Type B pancreatic cell (in vitro differentiated cells): ENCODE data around the gene HPSE2. TPM values are rescaled to one million over a fixed set of nuclear protein-coding genes. Genes with fewer than 3 reads are reported as not detected.

Experiments
- DNase-seq: peaks from one replicate; pipeline ENCODE4 v3.0.0; 2021; ENCODE audit warnings: mixed read lengths; ENCODE audit not compliant: unreplicated experiment; ENCODE audit errors: extremely low spot score
- H3K27ac Mint-ChIP-seq: 2 replicates; pipeline ENCODE4 v1.8.0; 2021; ENCODE audit warnings: mild to moderate bottlenecking, mixed read lengths
- H3K27me3 Mint-ChIP-seq: 2 replicates; pipeline ENCODE4 v1.8.0; 2021; ENCODE audit warnings: mixed read lengths
- H3K36me3 Mint-ChIP-seq: 2 replicates; pipeline ENCODE4 v1.8.0; 2021; ENCODE audit warnings: mixed read lengths
- H3K4me1 Mint-ChIP-seq: one replicate; pipeline ENCODE4 v1.8.0; 2021; ENCODE audit warnings: mixed read lengths; ENCODE audit not compliant: unreplicated experiment
- H3K4me3 Mint-ChIP-seq: 2 replicates; pipeline ENCODE4 v1.8.0; 2021; ENCODE audit warnings: mild to moderate bottlenecking, mixed read lengths
- H3K9me3 Mint-ChIP-seq: 2 replicates; pipeline ENCODE4 v1.8.0; 2021; ENCODE audit warnings: mixed read lengths
- total RNA-seq: library from RNA; stranded (reverse); gene quantifications from 2 replicates; pipeline ENCODE4 v1.2.1, GENCODE V29; 2021; ENCODE audit warnings: low replicate concordance
- TF ChIP-seq, protein P1 (sequence below): fragments of 200-600 bp; sonication (generic); conservative IDR thresholded peaks from 2 replicates; pipeline ENCODE4 v1.5.0; 2021; ENCODE audit warnings: antibody characterized with exemption, mild to moderate bottlenecking

The HPSE2 gene
- total RNA-seq, 1 donor from 2014 or later, result 19.8 TPM

DNA sequence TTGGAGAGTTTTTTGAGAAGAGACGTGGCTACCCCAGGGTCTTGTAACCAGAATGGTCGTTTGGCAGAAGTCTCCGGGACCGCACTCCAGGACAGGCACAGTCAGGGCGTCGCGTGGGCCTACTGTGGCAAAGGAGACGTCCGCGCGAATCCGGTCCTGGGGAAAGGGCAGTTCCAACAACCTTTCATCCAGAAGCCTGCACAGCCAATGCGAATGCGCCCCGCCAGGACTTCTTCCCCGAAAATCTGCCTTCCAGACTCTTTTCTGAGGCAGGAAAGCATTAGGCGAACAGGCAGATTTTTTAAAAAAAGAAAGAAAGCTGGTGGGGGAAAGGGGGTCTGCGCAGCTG, 2.0 kb downstream of the HPSE2 start:
- peak overlapping the region; percentile 63 for H3K27ac Mint-ChIP-seq
- peaks cover 94% of the 10 kb centered on the region for H3K27me3 Mint-ChIP-seq
- no peak for DNase-seq
- peak overlapping the region; percentile 82 for H3K4me3 Mint-ChIP-seq
- peaks cover 17% of the 10 kb centered on the region for H3K4me1 Mint-ChIP-seq
- H3K36me3 Mint-ChIP-seq, result peaks cover 3% of the 10 kb centered on the region
- TF ChIP-seq, protein P1, sequence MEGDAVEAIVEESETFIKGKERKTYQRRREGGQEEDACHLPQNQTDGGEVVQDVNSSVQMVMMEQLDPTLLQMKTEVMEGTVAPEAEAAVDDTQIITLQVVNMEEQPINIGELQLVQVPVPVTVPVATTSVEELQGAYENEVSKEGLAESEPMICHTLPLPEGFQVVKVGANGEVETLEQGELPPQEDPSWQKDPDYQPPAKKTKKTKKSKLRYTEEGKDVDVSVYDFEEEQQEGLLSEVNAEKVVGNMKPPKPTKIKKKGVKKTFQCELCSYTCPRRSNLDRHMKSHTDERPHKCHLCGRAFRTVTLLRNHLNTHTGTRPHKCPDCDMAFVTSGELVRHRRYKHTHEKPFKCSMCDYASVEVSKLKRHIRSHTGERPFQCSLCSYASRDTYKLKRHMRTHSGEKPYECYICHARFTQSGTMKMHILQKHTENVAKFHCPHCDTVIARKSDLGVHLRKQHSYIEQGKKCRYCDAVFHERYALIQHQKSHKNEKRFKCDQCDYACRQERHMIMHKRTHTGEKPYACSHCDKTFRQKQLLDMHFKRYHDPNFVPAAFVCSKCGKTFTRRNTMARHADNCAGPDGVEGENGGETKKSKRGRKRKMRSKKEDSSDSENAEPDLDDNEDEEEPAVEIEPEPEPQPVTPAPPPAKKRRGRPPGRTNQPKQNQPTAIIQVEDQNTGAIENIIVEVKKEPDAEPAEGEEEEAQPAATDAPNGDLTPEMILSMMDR, result no peak
- no peaks in the 10 kb centered on the region for H3K9me3 Mint-ChIP-seq

DNA sequence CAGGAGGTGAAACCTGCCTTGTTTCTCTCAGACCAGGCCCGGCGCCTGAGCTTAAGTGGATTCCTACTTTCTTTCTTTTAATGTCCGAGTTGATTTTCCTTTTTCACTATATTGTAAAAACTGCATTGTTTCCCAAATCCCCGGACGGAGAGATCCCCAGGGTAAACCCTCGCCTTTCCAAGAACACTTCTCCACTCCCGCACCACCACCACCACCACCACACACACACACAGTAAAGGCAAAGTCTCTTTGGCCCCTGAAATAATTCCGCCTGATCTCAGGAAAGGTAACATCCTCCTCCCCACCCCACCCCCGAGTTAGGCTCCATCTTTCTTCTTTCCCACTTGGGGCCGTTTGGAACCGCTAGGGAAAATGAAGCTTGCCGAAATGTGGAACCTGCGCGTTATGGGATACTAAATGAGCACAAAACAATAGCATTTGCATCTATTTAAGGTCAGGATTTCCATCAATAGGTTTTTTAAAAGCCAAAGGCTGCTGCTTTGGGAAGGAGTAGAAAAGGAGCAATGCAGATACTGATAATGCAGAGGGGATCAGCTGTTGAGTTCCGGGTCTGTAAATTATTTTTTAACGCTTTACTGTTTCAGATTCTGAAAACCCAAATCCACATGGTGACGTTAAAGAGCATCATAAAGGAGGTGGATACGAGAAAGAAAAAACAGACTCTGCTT, 2.5 kb downstream of the HPSE2 start:
- Mint-ChIP-seq H3K4me3 (peak overlapping the region; percentile 82), H3K27me3 (peaks cover 95% of the 10 kb centered on the region), H3K36me3 (no peaks in the 10 kb centered on the region), H3K4me1 (peaks cover 17% of the 10 kb centered on the region), H3K9me3 (no peaks in the 10 kb centered on the region), H3K27ac (peak overlapping the region; percentile 63)
- DNase-seq, result no peak
- TF ChIP-seq, protein P1, result no peak

DNA sequence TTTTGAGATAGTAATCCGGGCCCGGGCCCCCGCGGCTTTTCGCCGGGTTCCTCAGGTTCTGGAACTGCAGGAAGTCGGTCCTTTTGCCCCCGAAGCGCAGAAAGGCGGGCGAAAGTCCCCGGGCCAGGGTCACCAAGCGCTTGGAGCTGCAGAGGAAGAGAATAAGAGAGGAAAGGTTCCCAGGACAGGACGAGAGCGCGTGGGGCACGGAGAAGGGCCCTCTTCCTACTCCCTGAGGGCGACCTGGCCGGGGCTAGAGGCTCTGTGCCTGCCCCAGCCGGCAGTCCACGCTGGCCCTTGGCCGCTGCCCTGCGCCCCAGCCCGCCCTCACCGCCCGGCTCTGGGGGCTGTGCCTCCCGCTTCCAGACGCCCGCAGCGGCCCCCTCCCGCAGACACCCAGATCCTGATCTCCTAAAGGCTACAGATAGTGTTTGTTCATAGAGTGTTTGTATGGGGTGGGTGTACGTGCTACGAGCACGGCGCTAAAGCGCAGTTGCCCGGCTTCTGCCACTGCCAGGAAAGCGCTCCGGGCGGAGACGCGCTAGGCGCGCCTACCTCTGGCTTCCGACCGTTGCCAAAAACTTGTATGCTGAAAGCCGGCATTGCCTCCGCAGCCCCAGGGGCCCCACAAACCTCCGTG, 3.2 kb downstream of the HPSE2 start:
- no peak for DNase-seq
- peak overlapping the region; percentile 82 for H3K4me3 Mint-ChIP-seq
- H3K27ac Mint-ChIP-seq, result peak overlapping the region; percentile 63
- peaks cover 96% of the 10 kb centered on the region for H3K27me3 Mint-ChIP-seq
- H3K36me3 Mint-ChIP-seq, result no peaks in the 10 kb centered on the region
- peaks cover 17% of the 10 kb centered on the region for H3K4me1 Mint-ChIP-seq
- TF ChIP-seq, protein P1, result no peak
- H3K9me3 Mint-ChIP-seq, result no peaks in the 10 kb centered on the region

DNA sequence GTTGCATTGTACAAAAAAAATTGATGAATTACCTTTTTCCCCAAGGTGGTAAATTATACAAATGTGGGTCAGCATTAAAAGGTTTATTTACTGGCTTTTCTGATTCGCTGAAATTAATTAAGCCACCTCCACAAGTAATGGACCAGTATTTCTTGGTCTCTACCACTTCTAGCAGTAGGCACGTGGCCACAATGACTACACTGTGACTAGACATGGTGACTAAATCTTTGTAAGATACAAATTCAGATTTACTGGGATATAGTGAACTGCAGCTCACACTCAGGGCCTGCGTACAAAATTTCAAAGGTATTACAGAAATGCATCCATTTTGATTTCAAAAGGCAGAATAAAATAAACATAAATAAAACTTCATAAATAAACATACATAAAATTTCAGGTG, 10.9 kb downstream of the HPSE2 start:
- H3K36me3 Mint-ChIP-seq, result no peaks in the 10 kb centered on the region
- H3K4me3 Mint-ChIP-seq, result no peak overlapping the region
- TF ChIP-seq, protein P1, result no peak
- H3K27ac Mint-ChIP-seq, result no peak overlapping the region
- H3K27me3 Mint-ChIP-seq, result peaks cover 59% of the 10 kb centered on the region
- no peaks in the 10 kb centered on the region for H3K9me3 Mint-ChIP-seq
- DNase-seq, result no peak
- no peaks in the 10 kb centered on the region for H3K4me1 Mint-ChIP-seq

DNA sequence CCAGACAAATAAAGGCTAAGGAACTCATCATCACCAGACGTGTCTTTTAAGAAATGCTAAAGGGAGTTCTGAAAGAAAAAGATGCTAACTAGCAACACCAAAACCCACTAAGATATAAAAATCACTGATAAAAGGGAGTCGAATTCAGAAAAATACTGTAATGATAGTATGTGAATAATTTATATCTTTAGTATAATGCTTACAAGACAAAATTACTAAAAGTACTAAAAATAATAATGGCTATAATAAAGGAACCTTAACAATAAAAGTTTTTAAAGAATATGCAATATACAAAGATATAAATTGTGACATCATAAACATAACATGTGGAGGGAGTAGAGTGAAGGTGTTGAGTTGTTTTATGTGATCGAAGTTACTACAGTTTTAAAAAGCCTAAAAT, 28.3 kb downstream of the HPSE2 start:
- no peak for DNase-seq
- TF ChIP-seq, protein P1, result no peak
- Mint-ChIP-seq H3K9me3 (peaks cover 4% of the 10 kb centered on the region), H3K36me3 (no peaks in the 10 kb centered on the region), H3K27ac (no peak overlapping the region), H3K4me3 (no peak overlapping the region), H3K4me1 (no peaks in the 10 kb centered on the region), H3K27me3 (no peaks in the 10 kb centered on the region)
